GM23338 (cell line): ENCODE measurements around the gene RAD51B. TPM values are rescaled to one million over a fixed set of nuclear protein-coding genes. Genes with fewer than 3 reads are reported as not detected.

Experiments used
- ATAC-seq: fragments of 200-7000 bp; cut with Tn5 transposase; 3 replicates; pipeline ENCODE4 v1.9.1; 2020
- DNase-seq: peaks from one replicate; pipeline ENCODE4 v3.0.0-alpha.2; 2015; ENCODE audit warnings: low spot score
- H2AFZ ChIP-seq: fragments of 200-600 bp; sonication (generic); 2 replicates; pipeline ENCODE4 v1.8.0; 2016; ENCODE audit warnings: antibody characterized with exemption, mild to moderate bottlenecking, moderate library complexity
- H3F3A ChIP-seq: fragments of 200-600 bp; sonication (generic); replicated peaks from 2 replicates; pipeline ENCODE4 v1.8.0; 2017; ENCODE audit warnings: antibody characterized with exemption, mixed run types, low read depth
- H3K27ac ChIP-seq: fragments of 200-600 bp; sonication (generic); 2 replicates; pipeline ENCODE4 v1.6.1; 2016; ENCODE audit warnings: low read depth
- H3K27me3 ChIP-seq: fragments of 200-600 bp; sonication (generic); 2 replicates; pipeline ENCODE4 v1.8.0; 2016; ENCODE audit warnings: mild to moderate bottlenecking, mixed run types, moderate library complexity; ENCODE audit not compliant: insufficient read depth
- H3K36me3 ChIP-seq: fragments of 200-600 bp; sonication (generic); 2 replicates; pipeline ENCODE4 v1.8.0; 2016; ENCODE audit warnings: mild to moderate bottlenecking; ENCODE audit not compliant: insufficient read depth
- H3K4me1 ChIP-seq: fragments of 200-600 bp; sonication (generic); 2 replicates; pipeline ENCODE4 v1.8.0; 2016; ENCODE audit warnings: mild to moderate bottlenecking, moderate library complexity; ENCODE audit not compliant: insufficient read depth
- H3K4me2 ChIP-seq: fragments of 200-600 bp; sonication (generic); 2 replicates; pipeline ENCODE4 v1.7.1; 2017; ENCODE audit warnings: mixed run types
- H3K4me3 ChIP-seq: fragments of 200-600 bp; sonication (generic); 2 replicates; pipeline ENCODE4 v1.6.1; 2016; ENCODE audit warnings: mixed run types
- H3K79me2 ChIP-seq: fragments of 200-600 bp; sonication (generic); replicated peaks from 2 replicates; pipeline ENCODE4 v1.8.0; 2017; ENCODE audit warnings: mild to moderate bottlenecking; ENCODE audit not compliant: insufficient read depth
- H3K9me2 ChIP-seq: fragments of 200-600 bp; sonication (generic); 2 replicates; pipeline ENCODE4 v1.8.0; 2017; ENCODE audit not compliant: insufficient read depth
- H4K20me1 ChIP-seq: fragments of 200-600 bp; sonication (generic); replicated peaks from 2 replicates; pipeline ENCODE4 v1.8.0; 2017; ENCODE audit warnings: mild to moderate bottlenecking; ENCODE audit not compliant: insufficient read depth
- H3K27ac Mint-ChIP-seq: 2 replicates; pipeline ENCODE4 v1.8.0; 2020; ENCODE audit warnings: inconsistent platforms, mild to moderate bottlenecking, moderate library complexity, mixed read lengths
- H3K27me3 Mint-ChIP-seq: 3 replicates; pipeline ENCODE4 v1.8.0; 2022; ENCODE audit warnings: low read depth, mild to moderate bottlenecking, moderate library complexity, mixed read lengths, inconsistent platforms; ENCODE audit not compliant: insufficient read depth, poor library complexity
- H3K36me3 Mint-ChIP-seq: 3 replicates; pipeline ENCODE4 v1.8.0; 2021; ENCODE audit warnings: low read depth, mild to moderate bottlenecking, inconsistent platforms, moderate library complexity, mixed read lengths
- H3K4me1 Mint-ChIP-seq: 3 replicates; pipeline ENCODE4 v1.8.0; 2020; ENCODE audit warnings: mild to moderate bottlenecking, inconsistent platforms, mixed read lengths
- H3K4me3 Mint-ChIP-seq: 3 replicates; pipeline ENCODE4 v1.8.0; 2021; ENCODE audit warnings: moderate library complexity, mild to moderate bottlenecking, inconsistent platforms, mixed read lengths
- H3K9me3 Mint-ChIP-seq: 3 replicates; pipeline ENCODE4 v1.8.0; 2020; ENCODE audit warnings: moderate library complexity, mild to moderate bottlenecking, inconsistent platforms, mixed read lengths
- CREB1 ChIP-seq: fragments of 250-450 bp; sonication (Bioruptor Pico); IDR thresholded peaks from 2 replicates; pipeline ENCODE4 v1.5.0; 2020; ENCODE audit warnings: low read depth, mild to moderate bottlenecking, moderate library complexity
- CTCF ChIP-seq, 2 experiments: fragments of 200-600 bp in 1 of 2; sonication (generic) in 1 of 2; conservative IDR thresholded peaks; 2 replicates each; pipeline versions ENCODE4 v1.5.1 to v1.6.1; 2016 to 2017; ENCODE audit warnings: antibody characterized with exemption in 2 of 2, low read depth in 2 of 2, mild to moderate bottlenecking in 2 of 2, moderate library complexity in 1 of 2
- ETS1 ChIP-seq: IDR thresholded peaks from 2 replicates; pipeline ENCODE4 v1.6.1; 2016; ENCODE audit warnings: antibody characterized with exemption
- EZH2 ChIP-seq: fragments of 200-600 bp; sonication (generic); IDR thresholded peaks from one replicate; pipeline ENCODE4 v1.8.0; 2017; ENCODE audit warnings: antibody characterized with exemption, mild to moderate bottlenecking, low read depth; ENCODE audit not compliant: unreplicated experiment
- EZH2phosphoT487 ChIP-seq: fragments of 200-600 bp; sonication (generic); IDR thresholded peaks from one replicate; pipeline ENCODE4 v1.8.1; 2018; ENCODE audit warnings: antibody characterized with exemption; ENCODE audit not compliant: unreplicated experiment
- JUNB ChIP-seq: IDR thresholded peaks from one replicate; pipeline ENCODE4 v1.6.1; 2016; ENCODE audit warnings: antibody characterized with exemption; ENCODE audit not compliant: unreplicated experiment
- NANOG ChIP-seq: IDR thresholded peaks from 2 replicates; pipeline ENCODE4 v1.6.1; 2016; ENCODE audit warnings: antibody characterized with exemption, borderline replicate concordance
- POLR2AphosphoS5 ChIP-seq: IDR thresholded peaks from 2 replicates; pipeline ENCODE4 v1.6.1; 2016; ENCODE audit warnings: antibody characterized with exemption, low read depth
- REST ChIP-seq: IDR thresholded peaks from one replicate; pipeline ENCODE4 v1.6.1; 2018; ENCODE audit warnings: antibody characterized with exemption; ENCODE audit not compliant: unreplicated experiment
- STAT1 ChIP-seq: IDR thresholded peaks from one replicate; pipeline ENCODE4 v1.6.1; 2016; ENCODE audit warnings: antibody characterized with exemption; ENCODE audit not compliant: unreplicated experiment
- ZNF114 ChIP-seq: fragments of 250-450 bp; sonication (Bioruptor Pico); IDR thresholded peaks from 2 replicates; pipeline ENCODE4 v1.5.0; 2020; ENCODE audit warnings: mild to moderate bottlenecking, moderate library complexity
- ZNF331 ChIP-seq: fragments of 250-450 bp; sonication (Bioruptor Pico); IDR thresholded peaks from 2 replicates; pipeline ENCODE4 v1.5.0; 2020; ENCODE audit warnings: low read depth, mild to moderate bottlenecking, moderate library complexity
- polyA plus RNA-seq: library from polyadenylated mRNA; unstranded; fragments of >200 nt; fragmentation: Nextera tagmentation; extraction: Ambion mirVana; gene quantifications from 2 replicates; pipeline ENCODE4 v1.2.1, GENCODE V29; 2016
- total RNA-seq: library from RNA; depleted of rRNA; stranded (reverse); fragments of >200 nt; shearing (Covaris generic); gene quantifications from 2 replicates; pipeline ENCODE4 v1.2.3, GENCODE V29; 2014

The RAD51B gene
- total and polyA plus RNA-seq, 2 experiments from 2014 or later = 15.7 to 29.1 TPM

- TF ChIP-seq EZH2 (no peak), JUNB (no peak), STAT1 (no peak), CTCF (conservative IDR thresholded peaks at IDR 0.05; ENCODE audit: low read depth in 2 of 2) (no peak), EZH2phosphoT487 (no peak), ETS1 (no peak), POLR2AphosphoS5 (no peak)
These were observed 122.6 kb downstream of the RAD51B start (continued) for GRCh38 chr14:67942080-67942710.

- no peak overlapping the region; the same call in 1 of the 2 replicates for H3K27ac Mint-ChIP-seq
- H3K36me3 Mint-ChIP-seq = peaks cover under 1% of the 10 kb centered on the region; the same call in 1 of the 3 replicates
- H3K79me2 ChIP-seq = no peaks in the 10 kb centered on the region
- H2AFZ ChIP-seq = no peak overlapping the region
- H3K36me3 ChIP-seq = no peaks in the 10 kb centered on the region
- peaks cover 30% of the 10 kb centered on the region for H3K4me1 ChIP-seq
- peaks cover 42% of the 10 kb centered on the region for H3K4me1 Mint-ChIP-seq
- ATAC-seq (peak; percentile 85), DNase-seq (peak; percentile 95)
- H3F3A ChIP-seq = no peaks in the 10 kb centered on the region
- peaks cover under 1% of the 10 kb centered on the region; the same call in 2 of the 3 replicates for H3K9me3 Mint-ChIP-seq
- no peaks in the 10 kb centered on the region for H4K20me1 ChIP-seq
- H3K9me2 ChIP-seq = no peaks in the 10 kb centered on the region
- H3K4me3 Mint-ChIP-seq = no peak overlapping the region
- no peaks in the 10 kb centered on the region for H3K27me3 ChIP-seq
- no peak overlapping the region for H3K27ac ChIP-seq
- TF ChIP-seq CTCF (conservative IDR thresholded peaks at IDR 0.05; ENCODE audit: low read depth in 2 of 2) (peak; percentile 86 to 97), EZH2phosphoT487 (no peak)
- H3K4me3 ChIP-seq = no peak overlapping the region
- H3K27me3 Mint-ChIP-seq = no peaks in the 10 kb centered on the region
- H3K4me2 ChIP-seq = no peak overlapping the region
These were observed 124.4 kb downstream of the RAD51B start for GRCh38 chr14:67943947-67944346.

- Histone ChIP-seq H3K4me1 (peaks cover 23% of the 10 kb centered on the region), H3K36me3 (no peaks in the 10 kb centered on the region; the same call in 1 of the 2 replicates), H3K4me2 (no peak overlapping the region), H4K20me1 (no peaks in the 10 kb centered on the region), H3K4me3 (no peak overlapping the region), H3K79me2 (no peaks in the 10 kb centered on the region), H3F3A (no peaks in the 10 kb centered on the region), H3K27me3 (no peaks in the 10 kb centered on the region), H2AFZ (no peak overlapping the region), H3K27ac (no peak overlapping the region), H3K9me2 (no peaks in the 10 kb centered on the region)
- Mint-ChIP-seq H3K9me3 (peaks cover 7% of the 10 kb centered on the region), H3K27me3 (no peaks in the 10 kb centered on the region), H3K27ac (no peak overlapping the region), H3K4me1 (peaks cover 36% of the 10 kb centered on the region), H3K4me3 (no peak overlapping the region), H3K36me3 (peaks cover 7% of the 10 kb centered on the region)
- ATAC-seq (no peak), DNase-seq (no peak)
- TF ChIP-seq EZH2 (no peak), JUNB (no peak), ETS1 (no peak), REST (no peak), CREB1 (CRISPR knock-in tag) (no peak), STAT1 (no peak), NANOG (no peak), ZNF114 (CRISPR knock-in tag) (no peak), ZNF331 (no peak)
These were observed 125.0 kb downstream of the RAD51B start for GRCh38 chr14:67944605-67945004.
